ENCODE results near the gene NTM.

Gene NTM

DNA sequence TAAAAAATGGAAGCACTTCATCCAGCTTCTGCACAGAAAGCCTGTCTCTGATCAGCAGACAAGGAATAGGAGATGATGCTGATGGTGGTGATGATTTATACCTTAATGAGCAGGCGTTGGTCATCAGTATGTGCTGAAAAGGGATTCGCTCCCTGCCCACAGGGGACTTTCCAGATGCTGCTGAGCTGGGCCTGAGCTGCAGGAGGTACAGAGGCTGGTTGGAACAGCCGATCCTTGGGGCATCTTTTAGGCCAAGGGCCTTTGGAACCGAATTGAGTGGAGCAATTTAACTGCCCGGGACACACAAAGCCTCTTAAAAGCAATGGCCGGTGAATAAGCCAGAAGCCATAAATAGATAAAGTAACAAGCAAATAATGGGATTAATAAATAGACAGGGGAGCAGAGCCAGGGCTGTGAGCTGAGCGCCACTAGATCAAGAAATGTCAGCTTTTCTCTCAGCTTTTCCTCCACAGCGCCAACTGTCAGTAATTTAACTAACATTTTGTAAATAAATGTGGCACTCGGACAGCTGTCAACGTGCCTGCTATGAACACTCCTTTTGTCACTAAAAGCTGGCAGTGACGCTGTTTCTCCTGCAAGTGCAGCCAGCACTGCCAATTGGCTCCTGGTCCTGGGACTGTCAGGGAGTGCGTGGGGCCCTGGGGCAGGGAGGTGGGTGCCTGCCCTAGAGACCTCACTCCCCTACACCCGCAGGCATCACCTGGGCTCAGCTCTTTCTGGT, 562.3 kb downstream of the NTM start:
- no peak for DNase-seq

DNA sequence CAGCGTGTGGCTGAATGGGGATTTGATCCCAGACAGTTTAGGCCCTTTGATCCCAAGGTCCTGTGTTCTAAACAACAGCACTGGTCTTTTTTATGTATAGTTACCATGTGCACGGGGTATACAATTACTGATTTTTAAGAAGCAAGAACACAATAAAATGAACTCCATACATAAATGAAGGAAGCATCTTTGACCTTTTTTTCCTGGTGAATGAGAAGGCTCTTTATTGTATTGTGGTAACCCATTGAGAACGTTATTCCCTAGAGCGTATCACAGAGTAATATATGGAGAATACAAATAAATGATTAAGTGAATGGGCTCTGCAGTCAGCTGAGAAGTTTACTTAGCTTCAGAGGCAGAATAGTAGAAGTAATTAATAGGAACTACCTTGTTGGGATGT, 563.6 kb downstream of the NTM start:
- no peak for DNase-seq

DNA sequence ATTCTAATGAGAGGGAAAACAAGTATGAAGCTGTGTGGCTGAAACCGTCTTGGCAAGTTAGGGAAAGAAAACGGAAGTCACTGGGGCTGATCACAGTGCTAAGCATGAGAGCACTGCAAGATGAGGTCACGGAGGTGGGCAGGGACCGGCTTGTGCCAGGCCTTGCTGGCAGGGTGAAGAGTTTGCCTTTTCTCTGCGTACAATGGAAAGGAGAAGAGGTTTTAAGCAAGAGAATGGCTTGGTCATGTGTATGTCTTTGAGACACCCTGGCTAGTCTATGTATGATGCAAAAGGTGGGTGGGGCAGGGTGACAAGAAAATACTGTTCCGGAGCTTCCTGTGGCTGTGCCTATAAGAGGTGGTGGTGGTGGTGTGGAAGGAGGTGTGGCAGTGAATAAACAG, 567.9 kb downstream of the NTM start:
- DNase-seq, result peak; percentile 79 to 84

DNA sequence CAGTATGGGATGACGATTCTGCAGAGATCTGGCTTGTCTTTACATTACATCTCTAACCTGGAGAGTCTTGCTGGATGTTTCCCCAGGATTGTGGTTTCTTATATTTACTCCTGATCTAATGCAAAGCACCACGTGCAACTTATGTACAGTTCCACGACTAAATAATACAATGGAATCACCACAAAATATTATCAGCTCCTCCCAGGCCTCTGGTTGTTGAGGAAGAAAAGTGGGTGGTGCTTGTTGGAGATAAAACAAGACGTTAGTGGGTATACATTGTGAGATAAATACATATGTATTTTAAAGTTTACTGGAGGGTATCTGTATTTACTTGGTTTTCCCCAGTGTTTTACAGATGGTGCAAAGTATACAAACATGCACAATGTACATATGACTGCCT, 569.7 kb downstream of the NTM start:
- DNase-seq, result no peak

DNA sequence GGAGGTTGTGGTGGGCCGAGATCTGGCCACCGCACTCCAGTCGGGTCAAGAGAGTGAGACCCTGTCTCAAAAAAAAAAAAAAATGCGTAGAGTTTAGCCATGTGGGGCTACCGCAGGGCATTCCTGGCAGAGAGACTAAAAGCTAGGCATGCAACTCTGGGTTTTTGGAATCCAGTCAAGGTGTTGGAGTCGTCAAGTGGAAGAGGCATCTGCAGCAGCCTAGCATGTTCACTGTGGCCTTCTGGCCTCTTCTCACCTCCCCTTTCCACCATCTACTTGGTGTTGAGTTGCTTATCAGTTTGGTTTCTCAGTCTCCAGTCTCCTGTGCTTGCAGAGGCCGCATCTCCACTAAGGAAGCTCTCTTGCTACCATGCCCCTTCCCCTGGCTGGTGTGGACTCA, 572.5 kb downstream of the NTM start:
- no peak for DNase-seq

DNA sequence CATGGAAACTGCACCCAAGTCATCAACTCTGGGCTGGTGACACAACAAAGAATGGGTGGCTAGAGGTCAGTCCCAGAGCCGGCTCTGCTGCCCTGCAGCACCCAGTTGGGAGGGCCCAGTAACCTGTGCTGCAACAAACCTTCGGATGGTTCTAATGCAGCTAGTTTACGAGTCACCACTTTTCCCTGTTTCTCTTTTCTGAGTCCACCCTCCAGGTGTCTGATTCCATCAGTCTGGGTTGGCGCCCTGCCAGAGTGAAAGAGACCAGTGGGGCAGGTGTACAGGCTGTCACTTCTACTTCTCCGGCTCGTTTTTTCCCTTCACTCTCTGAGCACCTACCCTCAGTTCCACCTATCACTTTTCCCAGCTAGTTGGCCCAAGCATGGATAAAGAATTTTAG, 572.9 kb downstream of the NTM start:
- no peak for DNase-seq

DNA sequence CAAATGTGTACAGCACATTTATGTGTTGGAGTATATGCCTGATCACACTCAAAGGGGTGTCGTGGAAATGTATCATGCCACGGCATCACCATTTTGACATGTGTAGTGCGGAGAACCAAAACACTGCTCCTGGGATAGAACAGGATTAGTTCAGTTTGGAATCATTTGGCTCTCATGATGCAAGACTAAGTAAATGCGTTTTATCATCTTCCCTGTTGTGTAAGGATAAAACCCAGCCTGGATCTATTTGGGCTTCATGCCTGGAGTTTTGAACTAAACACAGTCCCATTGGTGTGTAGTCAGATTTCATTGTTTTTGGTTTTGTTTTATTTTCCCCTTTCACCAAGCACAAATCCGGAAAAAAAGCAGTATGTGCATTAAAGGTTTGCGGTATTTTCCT, 574.3 kb downstream of the NTM start:
- DNase-seq, result no peak

DNA sequence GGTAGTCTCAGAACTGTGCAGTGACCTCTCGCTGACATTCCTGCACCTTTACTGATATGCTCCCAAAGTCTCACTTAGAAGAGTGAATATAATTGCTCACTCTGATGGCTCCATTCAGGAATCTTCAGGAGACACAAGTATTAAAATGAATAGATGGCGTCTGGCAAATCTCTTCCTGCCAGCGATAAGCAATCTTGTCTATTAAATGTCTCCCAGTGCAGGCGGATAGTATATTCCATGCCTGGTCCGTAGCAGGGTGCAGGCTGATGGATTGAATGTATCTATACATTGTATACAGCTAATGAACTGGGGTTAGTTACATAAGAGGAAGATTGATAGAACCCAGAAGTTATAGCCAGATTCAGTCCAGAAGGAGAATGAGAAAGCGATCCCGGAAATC, 575.3 kb downstream of the NTM start:
- no peak for DNase-seq

DNA sequence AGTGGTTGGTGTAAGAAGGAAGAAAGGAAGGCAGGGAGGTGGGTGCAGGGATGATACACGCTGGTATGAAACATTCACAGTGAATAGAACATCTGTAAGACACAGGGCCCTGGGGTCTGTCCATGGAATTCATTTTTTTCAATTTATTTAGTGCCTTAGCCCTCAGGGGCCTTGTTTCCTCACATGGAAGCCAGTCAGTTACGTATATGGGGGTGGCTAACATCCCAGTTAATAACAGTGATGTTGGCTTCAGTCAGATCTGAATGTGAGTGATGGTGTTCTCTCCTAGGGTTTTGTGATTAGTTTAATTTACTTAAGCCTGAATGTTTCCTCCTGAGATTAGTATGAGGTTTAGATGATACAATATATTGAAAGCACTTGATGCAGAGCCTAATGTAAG, 577.1 kb downstream of the NTM start:
- DNase-seq, result no peak

DNA sequence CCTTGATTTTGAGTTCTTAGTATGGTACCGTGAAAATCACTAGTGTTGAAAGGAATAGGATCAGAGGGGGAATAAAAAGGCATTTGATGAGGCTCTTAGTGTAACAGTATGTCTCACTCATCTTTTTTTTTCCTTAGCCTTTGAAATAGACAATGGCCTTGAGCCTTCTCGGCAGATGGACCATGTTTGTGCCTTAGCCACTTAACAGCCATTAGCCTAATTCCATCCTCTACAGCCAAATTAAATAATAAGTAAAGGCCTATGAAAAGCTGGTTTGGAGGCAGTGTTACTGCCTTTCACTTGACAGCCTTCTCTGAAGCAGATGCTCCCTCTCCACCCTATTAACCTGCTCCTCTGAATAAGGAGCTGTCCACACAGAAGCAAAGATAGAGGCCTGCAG, 580.7 kb downstream of the NTM start:
- no peak for DNase-seq

DNA sequence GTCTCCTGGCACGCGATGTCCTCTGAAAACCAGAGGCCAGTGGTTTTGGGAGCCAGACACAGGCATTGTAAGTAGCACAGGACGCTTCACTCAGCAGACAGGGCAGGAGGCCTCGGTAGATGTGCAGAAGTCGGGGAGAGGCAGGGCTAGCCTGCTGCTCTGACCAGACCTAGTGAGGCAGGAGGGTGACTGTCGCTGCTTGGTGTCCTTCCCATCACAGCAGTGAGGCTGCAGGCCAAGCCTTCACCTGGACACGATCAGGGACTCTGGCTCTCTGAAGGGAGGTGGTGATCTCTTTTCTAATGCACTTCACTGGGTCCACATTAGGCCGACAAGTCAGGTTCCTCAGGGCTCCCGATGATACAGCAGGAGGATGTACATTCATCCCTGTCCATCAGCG, 583.7 kb downstream of the NTM start:
- DNase-seq, result no peak

DNA sequence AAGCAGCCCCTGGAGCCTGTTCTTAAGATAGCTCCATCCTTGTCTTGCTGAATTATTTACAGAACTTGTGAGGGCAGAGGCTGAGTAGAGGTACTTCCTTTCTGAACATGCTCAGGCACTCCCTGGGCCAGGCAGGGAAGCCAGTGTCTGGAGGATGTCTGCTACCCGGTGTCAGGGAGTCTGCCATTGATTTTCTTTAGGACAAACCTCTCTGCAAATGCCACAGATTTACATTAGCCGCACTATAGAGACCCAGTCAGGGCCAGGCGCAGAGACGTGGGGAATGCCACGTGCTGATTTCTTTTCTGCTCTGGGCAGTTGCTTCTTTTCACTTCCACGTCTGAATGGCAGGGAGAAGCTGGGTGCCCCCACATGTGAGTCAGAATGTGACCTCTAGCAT, 585.5 kb downstream of the NTM start:
- no peak for DNase-seq

DNA sequence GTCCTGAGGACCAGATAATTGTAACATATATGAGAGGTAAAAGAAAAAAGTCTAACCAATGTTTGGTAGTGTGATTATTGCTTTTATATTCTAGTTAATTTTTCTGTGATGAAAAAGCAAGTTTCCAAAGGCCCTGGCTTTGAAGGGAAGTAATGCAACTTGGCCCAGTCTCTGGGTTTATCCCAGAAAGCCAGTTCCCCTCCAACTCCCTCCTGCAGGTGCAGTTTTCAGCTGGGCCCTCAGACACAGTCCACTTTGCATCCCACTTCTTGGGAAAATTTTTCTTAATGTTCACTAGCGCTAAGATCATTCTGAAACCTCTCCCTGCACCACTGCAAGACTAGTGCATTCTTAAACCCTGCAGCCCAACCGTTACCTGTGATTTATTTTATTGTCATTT, 586.8 kb downstream of the NTM start:
- DNase-seq, result no peak

DNA sequence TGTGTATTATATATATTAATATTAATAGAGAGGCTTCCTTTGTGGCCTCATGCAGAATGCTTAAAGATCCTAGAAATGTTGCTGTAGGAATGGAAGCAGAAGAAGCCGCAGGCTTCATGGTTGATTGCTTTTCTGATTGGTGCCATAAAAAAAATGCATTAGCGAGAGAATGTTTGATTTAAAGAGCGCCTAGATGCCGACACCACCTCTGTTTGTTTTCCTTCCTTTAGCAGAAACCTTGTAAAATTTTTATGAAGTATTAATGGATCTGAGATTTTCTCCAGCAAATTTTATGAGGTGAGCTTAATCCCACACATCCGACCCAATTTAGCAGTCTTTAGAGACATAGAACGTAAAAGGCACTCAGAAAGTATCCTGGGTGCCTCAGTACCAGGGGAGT, 587.5 kb downstream of the NTM start:
- DNase-seq, result no peak

DNA sequence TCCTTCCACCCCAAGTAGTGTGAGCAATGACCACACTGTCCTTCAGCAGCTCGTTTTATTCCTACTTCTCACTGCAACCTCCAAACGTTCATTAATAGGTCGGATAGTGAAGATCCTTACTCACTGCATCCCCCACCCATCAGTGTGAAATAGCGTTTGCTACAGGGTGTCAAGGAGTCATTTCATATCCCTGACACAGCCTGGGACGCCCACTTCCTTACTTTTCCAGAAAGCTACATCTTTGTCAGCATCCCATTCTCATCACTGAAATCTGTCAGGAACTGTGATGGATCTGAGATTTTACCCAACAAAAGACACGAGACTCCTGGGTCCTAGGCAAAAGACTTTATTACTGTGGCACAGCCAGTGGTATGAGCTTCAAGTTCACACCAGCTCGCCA, 592.4 kb downstream of the NTM start:
- DNase-seq, result no peak

DNA sequence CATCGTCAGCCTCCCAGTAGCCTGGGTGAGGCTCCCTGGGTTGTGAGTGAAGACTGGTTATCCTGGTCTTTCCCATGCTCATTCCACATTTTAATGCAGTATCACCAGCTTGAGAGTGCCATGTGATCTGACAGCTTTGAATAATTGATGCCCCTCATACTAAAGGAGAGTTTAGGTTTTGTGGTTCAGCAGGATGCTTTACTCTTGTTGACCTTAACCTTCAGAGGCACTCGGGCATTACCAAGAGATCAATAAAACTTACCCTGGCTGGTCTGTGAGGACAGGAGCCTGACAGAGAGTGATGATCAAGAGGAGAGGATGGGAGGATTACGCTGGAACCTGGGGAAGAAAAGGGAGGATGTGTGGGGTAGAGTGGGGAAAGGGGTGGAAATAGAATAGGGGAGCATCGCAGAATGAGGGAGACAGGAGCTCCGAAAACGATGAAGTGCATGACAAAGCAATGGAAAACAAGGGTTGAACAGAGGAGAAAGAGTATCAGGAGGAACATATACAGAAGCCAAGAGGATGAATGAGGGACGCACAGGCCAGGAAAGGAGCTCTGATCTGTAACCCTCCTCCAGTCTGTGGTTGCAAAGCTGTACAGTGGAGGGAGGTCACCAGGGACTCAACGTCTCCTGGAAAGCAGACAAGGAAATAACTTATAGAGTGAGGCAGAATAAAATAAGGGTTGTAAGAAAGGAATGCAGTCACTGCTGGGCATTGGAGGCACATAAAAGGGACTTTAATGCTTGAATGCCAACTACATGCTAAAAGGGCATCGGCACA, 594.5 kb downstream of the NTM start:
- no peak for DNase-seq

DNA sequence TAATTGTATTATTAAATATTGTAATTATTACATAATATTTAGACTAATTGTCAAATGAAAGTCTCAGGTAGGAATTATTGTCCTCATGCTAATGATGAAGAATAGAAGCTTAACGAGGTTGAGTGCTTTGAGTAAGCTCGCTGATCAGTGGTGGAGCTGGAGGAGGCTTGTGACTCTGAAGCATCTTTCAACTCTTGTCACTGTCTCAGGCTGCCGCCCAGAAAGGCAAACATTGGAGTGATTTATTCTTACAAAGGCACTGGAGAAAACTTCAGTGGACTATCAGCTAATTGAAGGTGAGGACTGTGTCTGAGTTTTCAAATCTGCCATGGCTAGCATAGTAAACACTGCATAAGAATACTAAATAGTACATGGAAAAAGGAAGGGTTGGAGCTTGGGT, 595.1 kb downstream of the NTM start:
- no peak for DNase-seq

DNA sequence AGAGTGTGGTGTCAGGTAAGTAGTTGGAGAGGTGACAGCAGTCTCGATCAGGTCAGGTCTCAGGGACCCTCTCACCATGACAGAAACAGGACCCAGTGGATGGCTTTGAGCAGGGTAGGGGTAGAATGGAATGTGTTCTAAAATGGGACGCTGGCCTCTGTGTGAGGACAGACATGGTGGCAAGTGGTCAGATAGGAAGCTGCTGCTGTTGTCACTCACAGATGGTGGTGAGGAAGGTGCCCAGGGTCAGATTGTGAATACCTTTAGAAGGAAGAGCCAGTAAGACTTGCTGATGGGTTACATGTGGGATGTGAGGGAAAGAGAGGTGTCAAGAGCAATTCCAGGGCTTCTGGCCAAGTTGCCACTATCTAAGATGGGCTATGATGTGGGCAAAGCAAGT, 596.3 kb downstream of the NTM start:
- no peak for DNase-seq

DNA sequence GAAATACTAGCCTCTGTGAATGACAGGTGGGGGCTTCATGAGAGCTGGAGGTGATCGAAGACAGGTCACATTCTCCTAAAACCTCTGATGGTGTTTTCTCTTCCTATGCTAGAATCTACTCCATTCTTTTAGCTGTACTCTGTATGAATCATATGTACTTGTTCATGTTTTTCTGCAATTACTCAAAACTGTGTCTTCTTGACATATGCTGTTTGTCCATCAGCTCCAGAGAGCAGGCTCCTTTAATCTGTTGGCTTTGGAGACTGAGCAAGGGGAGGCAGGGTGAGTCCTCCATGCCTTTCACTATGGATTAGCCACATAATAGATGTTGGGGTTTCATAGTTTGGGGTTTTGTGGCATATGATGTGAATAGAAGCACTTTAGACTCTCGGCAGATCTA, 598.8 kb downstream of the NTM start:
- no peak for DNase-seq

DNA sequence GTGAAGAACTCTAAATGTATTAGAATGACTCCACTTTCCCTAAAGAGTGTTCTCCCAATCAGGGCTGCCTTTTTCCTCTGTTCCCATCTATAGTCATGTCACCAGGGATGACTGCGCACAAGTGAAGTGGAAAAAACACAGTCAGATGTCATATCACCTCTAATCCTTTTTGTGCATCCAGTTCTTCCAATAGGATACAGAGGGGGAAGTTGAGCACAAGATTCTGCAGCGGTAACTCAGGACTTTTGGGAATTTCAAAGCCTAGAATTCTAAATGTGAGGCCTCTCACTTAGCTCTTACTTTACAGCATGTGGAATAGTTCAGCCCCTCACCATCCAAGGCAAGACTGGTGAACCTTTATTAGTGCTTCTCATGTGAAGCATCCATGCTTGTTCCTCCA, 602.6 kb downstream of the NTM start:
- DNase-seq, result no peak

DNA sequence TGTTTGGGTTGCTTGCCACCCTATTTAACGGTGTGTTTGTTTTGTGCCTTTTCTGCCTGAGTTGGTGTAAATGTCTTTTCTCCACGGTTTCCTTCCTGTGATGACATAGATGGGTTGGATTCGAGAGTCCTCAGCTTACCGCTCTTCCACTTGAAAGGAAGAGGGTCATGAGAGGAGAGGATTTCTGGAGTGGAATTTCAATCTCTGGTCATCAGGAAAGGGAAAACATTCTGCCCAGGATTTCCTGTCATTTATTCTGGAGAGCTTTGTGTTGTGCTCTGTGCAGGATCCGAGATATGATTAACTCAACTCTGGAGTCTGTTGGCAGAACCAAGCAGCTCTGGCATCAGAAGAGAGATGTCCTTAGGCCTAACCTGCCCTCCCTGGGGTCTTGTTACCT, 605.2 kb downstream of the NTM start:
- no peak for DNase-seq

DNA sequence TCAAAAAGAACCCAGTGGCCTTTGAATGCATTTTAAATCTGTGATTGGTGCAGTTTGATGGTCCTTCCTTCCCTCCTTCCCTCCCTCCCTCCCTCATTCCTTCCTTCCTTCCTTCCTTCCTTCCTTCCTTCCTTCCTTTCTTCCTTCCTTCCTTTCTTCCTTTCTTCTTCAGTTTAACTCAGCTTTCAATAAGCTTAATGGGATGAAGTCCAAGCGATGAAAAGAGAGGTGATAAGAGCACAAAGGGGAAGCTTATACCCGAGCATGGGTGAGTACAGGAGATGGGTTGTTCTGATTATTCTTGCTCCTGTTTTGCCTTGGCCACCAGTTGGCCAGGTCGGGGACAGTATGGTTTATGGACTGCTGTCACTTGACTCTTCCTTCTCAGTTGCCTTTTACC, 605.6 kb downstream of the NTM start:
- no peak for DNase-seq

DNA sequence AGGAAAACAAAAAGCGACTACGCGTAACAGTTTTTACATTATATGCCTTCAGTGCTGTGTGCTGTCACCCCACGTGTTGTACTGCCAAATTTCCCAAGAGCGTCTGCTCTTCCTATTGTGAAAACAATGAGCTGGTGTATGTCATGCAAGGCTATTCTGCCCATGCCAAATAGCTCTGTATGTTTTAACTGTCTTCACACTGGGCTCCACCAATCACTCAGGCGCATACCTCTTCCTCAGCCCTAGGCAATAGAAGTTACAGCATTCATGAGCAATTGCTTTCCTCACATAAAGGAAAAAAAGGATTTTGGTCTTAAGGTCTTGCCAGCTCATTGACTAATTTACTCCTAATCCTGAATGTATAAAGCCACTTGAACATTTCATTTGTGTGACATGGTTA, 606.8 kb downstream of the NTM start:
- no peak for DNase-seq

DNA sequence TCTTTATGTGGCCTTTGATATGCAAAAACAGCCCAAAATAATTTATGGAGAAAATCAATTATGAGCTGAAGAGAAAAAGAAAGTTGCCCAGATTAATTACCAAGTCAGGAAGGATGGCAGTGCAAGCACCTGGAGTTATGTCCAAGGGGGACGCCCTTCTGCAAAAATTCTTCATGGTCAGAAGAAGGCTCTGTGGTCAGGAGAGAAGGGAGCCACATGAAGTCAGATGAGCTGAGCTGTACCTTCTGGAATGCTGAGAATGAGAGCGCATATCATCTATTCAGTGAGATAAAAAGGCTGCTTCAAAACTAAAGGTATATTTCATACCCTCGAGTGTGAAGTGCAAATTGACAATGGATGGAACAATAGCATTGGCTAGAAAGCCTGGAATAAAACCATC, 607.4 kb downstream of the NTM start:
- no peak for DNase-seq

DNA sequence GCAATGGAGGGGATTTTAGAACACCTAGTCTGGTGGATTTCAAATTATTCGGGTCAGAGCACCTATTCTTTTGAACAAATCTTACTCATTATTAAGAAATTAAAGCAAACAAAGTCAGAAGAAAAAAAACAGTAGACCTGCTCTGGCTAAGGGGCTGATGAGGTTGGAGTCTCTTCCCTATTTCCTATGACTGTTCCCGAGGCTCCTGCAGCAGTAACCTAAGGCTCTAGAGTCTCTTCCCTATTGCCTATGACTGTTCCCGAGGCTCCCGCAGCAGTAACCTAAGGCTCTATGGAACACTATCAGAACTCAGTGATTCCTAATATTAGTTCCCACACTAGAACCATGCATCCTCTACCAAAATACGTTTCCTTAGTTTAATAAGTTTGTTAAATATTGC, 607.9 kb downstream of the NTM start:
- no peak for DNase-seq
